Ishikawa (cell line): Measurements from ENCODE around the gene SMIM29.

Experiments
- CEBPB ChIP-seq: IDR thresholded peaks from 2 replicates; pipeline ENCODE4 v1.6.1; 2012
- CREB1 ChIP-seq: IDR thresholded peaks from 2 replicates; pipeline ENCODE4 v1.6.1; 2012; ENCODE audit warnings: low read depth
- EGR1 ChIP-seq: IDR thresholded peaks from 2 replicates; pipeline ENCODE4 v1.6.1; 2012
- EP300 ChIP-seq: IDR thresholded peaks from 2 replicates; pipeline ENCODE4 v1.6.1; 2012; ENCODE audit warnings: borderline replicate concordance
- FOXM1 ChIP-seq: IDR thresholded peaks from 2 replicates; pipeline ENCODE4 v1.6.1; 2012; ENCODE audit warnings: low read depth, borderline replicate concordance
- MAX ChIP-seq: IDR thresholded peaks from 2 replicates; pipeline ENCODE4 v1.6.1; 2012
- NFIC ChIP-seq: IDR thresholded peaks from 2 replicates; pipeline ENCODE4 v1.6.1; 2012
- RAD21 ChIP-seq: IDR thresholded peaks from 2 replicates; pipeline ENCODE4 v1.6.1; 2012; ENCODE audit warnings: low read depth
- REST ChIP-seq: IDR thresholded peaks from 2 replicates; pipeline ENCODE4 v1.6.1; 2012; ENCODE audit warnings: low read depth, mild to moderate bottlenecking
- TAF1 ChIP-seq: IDR thresholded peaks from 2 replicates; pipeline ENCODE4 v1.6.1; 2012; ENCODE audit warnings: low read depth, mild to moderate bottlenecking
- TCF12 ChIP-seq: IDR thresholded peaks from 2 replicates; pipeline ENCODE4 v1.6.1; 2012; ENCODE audit warnings: low read depth
- TEAD4 ChIP-seq: IDR thresholded peaks from 2 replicates; pipeline ENCODE4 v1.6.1; 2012
- USF1 ChIP-seq: IDR thresholded peaks from 2 replicates; pipeline ENCODE4 v1.6.1; 2012
- YY1 ChIP-seq: IDR thresholded peaks from 2 replicates; pipeline ENCODE4 v1.6.1; 2012; ENCODE audit warnings: low read depth
- ZBTB7A ChIP-seq: IDR thresholded peaks from 2 replicates; pipeline ENCODE4 v1.6.1; 2012; ENCODE audit warnings: low read depth

Gene SMIM29

GRCh38 chr6:34232901-34233300 lies 15.9 kb downstream of the SMIM29 start:
- TF ChIP-seq YY1 (no peak), CEBPB (no peak), CREB1 (no peak), ZBTB7A (no peak), USF1 (no peak), TEAD4 (no peak), EGR1 (no peak), TAF1 (no peak), NFIC (no peak), MAX (no peak), RAD21 (no peak), FOXM1 (no peak), REST (no peak), EP300 (no peak)

GRCh38 chr6:34231566-34232336 lies 17.1 kb downstream of the SMIM29 start:
- no peak for TF ChIP-seq EP300
- TF ChIP-seq CEBPB = no peak
- TF ChIP-seq TCF12 = no peak
- TF ChIP-seq NFIC = no peak
- TF ChIP-seq ZBTB7A = no peak
- no peak for TF ChIP-seq FOXM1
- TF ChIP-seq RAD21 = no peak
- TF ChIP-seq TEAD4 = no peak
- TF ChIP-seq REST = no peak
- TF ChIP-seq TAF1 = no peak
- no peak for TF ChIP-seq EGR1
- TF ChIP-seq CREB1 = no peak
- TF ChIP-seq MAX = no peak
- no peak for TF ChIP-seq USF1
- TF ChIP-seq YY1 = no peak

- no peak for TF ChIP-seq USF1
- no peak for TF ChIP-seq REST
- TF ChIP-seq TAF1 = no peak
- TF ChIP-seq TCF12 = no peak
- no peak for TF ChIP-seq FOXM1
- no peak for TF ChIP-seq TEAD4
- peak; percentile 50; the same call in 1 of the 2 replicates for TF ChIP-seq MAX
- no peak; the same call in 1 of the 2 replicates for TF ChIP-seq EP300
- TF ChIP-seq ZBTB7A = no peak
- no peak for TF ChIP-seq RAD21
- TF ChIP-seq NFIC = peak; percentile 21; the same call in 1 of the 2 replicates
- TF ChIP-seq CREB1 = no peak
- TF ChIP-seq CEBPB = no peak
- TF ChIP-seq YY1 = no peak
- TF ChIP-seq EGR1 = no peak
These were observed 18.0 kb downstream of the SMIM29 start for GRCh38 chr6:34230653-34231371.
